A673 (cell line): Measurements from ENCODE around the gene ETV3. TPM values are rescaled to one million over a fixed set of nuclear protein-coding genes. Genes with fewer than 3 reads are reported as not detected.
A peak's percentile ranks its signal among the peaks of the same experiment; 100 is the strongest.

Experiments used
- BruUV-seq: library from RNA; stranded (reverse); fragments of 400-500 nt; replicated peaks from 2 replicates; lab custom pipeline; 2021; lab: Mats Ljungman, UMichigan
- CTCF ChIA-PET: fragments of 300-600 bp; sonication (Branson Sonifier 250); formaldehyde crosslinking; loops from one replicate; lab custom pipeline; 2022; ENCODE audit warnings: antibody characterized with exemption; lab: Charles Lee
- POLR2A ChIA-PET: fragments of 300-600 bp; sonication (Branson Sonifier 250); formaldehyde crosslinking; loops from one replicate; lab custom pipeline; 2022; ENCODE audit warnings: antibody characterized with exemption; ENCODE audit not compliant: low non-redundant PET; lab: Charles Lee
- DNase-seq: peaks from one replicate; pipeline ENCODE4 v3.0.0-alpha.2; 2015; ENCODE audit warnings: low spot score
- H3K27ac ChIP-seq: fragments of 200-600 bp; sonication (generic); 2 replicates; pipeline ENCODE4 v1.5.1; 2016; ENCODE audit warnings: mixed run types, low read depth, mild to moderate bottlenecking, mixed read lengths, antibody characterized with exemption, low read length; ENCODE audit not compliant: poor library complexity, severe bottlenecking
- H3K27me3 ChIP-seq: fragments of 200-600 bp; sonication (generic); replicated peaks from 2 replicates; pipeline ENCODE4 v1.6.1; 2017; ENCODE audit warnings: mixed run types, low read depth, mild to moderate bottlenecking, mixed read lengths, antibody characterized with exemption, low read length; ENCODE audit not compliant: insufficient read depth, poor library complexity
- H3K36me3 ChIP-seq: fragments of 200-600 bp; sonication (generic); 2 replicates; pipeline ENCODE4 v1.6.1; 2016; ENCODE audit warnings: mixed run types, mild to moderate bottlenecking, mixed read lengths, antibody characterized with exemption, low read length; ENCODE audit not compliant: insufficient read depth, poor library complexity, severe bottlenecking
- H3K4me1 ChIP-seq: fragments of 200-600 bp; sonication (generic); 2 replicates; pipeline ENCODE4 v1.6.1; 2017; ENCODE audit warnings: mixed run types, mild to moderate bottlenecking, mixed read lengths, antibody characterized with exemption, low read length; ENCODE audit not compliant: insufficient read depth, poor library complexity, severe bottlenecking
- H3K4me3 ChIP-seq: fragments of 200-600 bp; sonication (generic); 2 replicates; pipeline ENCODE4 v1.5.1; 2016; ENCODE audit warnings: low read depth, mixed run types, mild to moderate bottlenecking, mixed read lengths, low read length; ENCODE audit not compliant: poor library complexity, severe bottlenecking
- H3K9me3 ChIP-seq: fragments of 200-600 bp; sonication (generic); 2 replicates; pipeline ENCODE4 v1.6.1; 2016; ENCODE audit warnings: mixed run types, low read depth, mild to moderate bottlenecking, mixed read lengths, antibody characterized with exemption, low read length; ENCODE audit not compliant: poor library complexity, severe bottlenecking
- EZH2 ChIP-seq: fragments of 200-600 bp; sonication (generic); IDR thresholded peaks from 2 replicates; pipeline ENCODE4 v1.6.1; 2017; ENCODE audit warnings: borderline replicate concordance, low read depth, mild to moderate bottlenecking, mixed read lengths, antibody characterized with exemption, low read length; ENCODE audit not compliant: poor library complexity, severe bottlenecking
- intact Hi-C: fragments of 100-400 bp; cut with micrococcal nuclease; formaldehyde crosslinking; loops from one replicate; pipeline ENCODE4 v1.10.0; 2022; ENCODE audit not compliant: unreplicated experiment
- total RNA-seq: library from RNA; stranded (reverse); gene quantifications from 2 replicates; pipeline ENCODE4 v1.2.3, GENCODE V29; 2021
- TF ChIP-seq, protein P1 (sequence below): fragments of 300-800, 200-600 bp; sonication (generic); conservative IDR thresholded peaks from 2 replicates; pipeline ENCODE4 v1.5.1; 2017; ENCODE audit warnings: low read depth, mild to moderate bottlenecking, antibody characterized with exemption, low read length, moderate library complexity, mixed read lengths

Gene ETV3
- total RNA-seq, 1 experiment from 2014 or later: 46.1 TPM

- BruUV-seq: no TSS peak
- TF ChIP-seq, protein P1, sequence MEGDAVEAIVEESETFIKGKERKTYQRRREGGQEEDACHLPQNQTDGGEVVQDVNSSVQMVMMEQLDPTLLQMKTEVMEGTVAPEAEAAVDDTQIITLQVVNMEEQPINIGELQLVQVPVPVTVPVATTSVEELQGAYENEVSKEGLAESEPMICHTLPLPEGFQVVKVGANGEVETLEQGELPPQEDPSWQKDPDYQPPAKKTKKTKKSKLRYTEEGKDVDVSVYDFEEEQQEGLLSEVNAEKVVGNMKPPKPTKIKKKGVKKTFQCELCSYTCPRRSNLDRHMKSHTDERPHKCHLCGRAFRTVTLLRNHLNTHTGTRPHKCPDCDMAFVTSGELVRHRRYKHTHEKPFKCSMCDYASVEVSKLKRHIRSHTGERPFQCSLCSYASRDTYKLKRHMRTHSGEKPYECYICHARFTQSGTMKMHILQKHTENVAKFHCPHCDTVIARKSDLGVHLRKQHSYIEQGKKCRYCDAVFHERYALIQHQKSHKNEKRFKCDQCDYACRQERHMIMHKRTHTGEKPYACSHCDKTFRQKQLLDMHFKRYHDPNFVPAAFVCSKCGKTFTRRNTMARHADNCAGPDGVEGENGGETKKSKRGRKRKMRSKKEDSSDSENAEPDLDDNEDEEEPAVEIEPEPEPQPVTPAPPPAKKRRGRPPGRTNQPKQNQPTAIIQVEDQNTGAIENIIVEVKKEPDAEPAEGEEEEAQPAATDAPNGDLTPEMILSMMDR: no peak
- no peak for TF ChIP-seq EZH2
- Histone ChIP-seq H3K4me1 (peaks cover 30% of the 10 kb centered on the region), H3K27me3 (no peaks in the 10 kb centered on the region), H3K9me3 (no peaks in the 10 kb centered on the region), H3K36me3 (no peaks in the 10 kb centered on the region), H3K4me3 (no peak overlapping the region), H3K27ac (no peak overlapping the region)
- DNase-seq: peak; percentile 89
- POLR2A ChIA-PET: interaction anchor here (0.5 to 0.6 kb wide), 2 partner anchors 234 to 492 kb away, joined by 3 to 6 read pairs; no protein-coding TSS in a partner anchor
- intact Hi-C loops: loop anchor here (2.0 kb wide), 1 partner anchor 401 kb away; no protein-coding TSS in a partner anchor
- CTCF ChIA-PET: interaction anchor here (2.5 to 2.6 kb wide), 2 partner anchors 61 to 64 kb away, joined by 5 to 98 read pairs; no protein-coding TSS in a partner anchor
Observed at GRCh38 chr1:157091668-157092273, 46.4 kb downstream of the ETV3 start.

- ChIA-PET POLR2A (interaction anchor here (0.6 kb wide), 1 partner anchor 235 kb away, joined by 3 read pairs; no protein-coding TSS in a partner anchor), CTCF (interaction anchor here (0.6 to 2.6 kb wide), 5 partner anchors 15 to 443 kb away, joined by 3 to 98 read pairs (median 5); partner anchors contain the start of gene ETV3)
- intact Hi-C loops: loop anchor here (2.0 kb wide), 1 partner anchor 402 kb away; no protein-coding TSS in a partner anchor
- TF ChIP-seq, protein P1: no peak
- TF ChIP-seq EZH2: no peak
- Histone ChIP-seq H3K27ac (no peak overlapping the region), H3K4me1 (peaks cover 30% of the 10 kb centered on the region), H3K27me3 (no peaks in the 10 kb centered on the region), H3K9me3 (no peaks in the 10 kb centered on the region), H3K36me3 (no peaks in the 10 kb centered on the region), H3K4me3 (no peak overlapping the region)
- no TSS peak for BruUV-seq
- DNase-seq: no peak
Observed at GRCh38 chr1:157091186-157091585, 47.0 kb downstream of the ETV3 start.

DNA sequence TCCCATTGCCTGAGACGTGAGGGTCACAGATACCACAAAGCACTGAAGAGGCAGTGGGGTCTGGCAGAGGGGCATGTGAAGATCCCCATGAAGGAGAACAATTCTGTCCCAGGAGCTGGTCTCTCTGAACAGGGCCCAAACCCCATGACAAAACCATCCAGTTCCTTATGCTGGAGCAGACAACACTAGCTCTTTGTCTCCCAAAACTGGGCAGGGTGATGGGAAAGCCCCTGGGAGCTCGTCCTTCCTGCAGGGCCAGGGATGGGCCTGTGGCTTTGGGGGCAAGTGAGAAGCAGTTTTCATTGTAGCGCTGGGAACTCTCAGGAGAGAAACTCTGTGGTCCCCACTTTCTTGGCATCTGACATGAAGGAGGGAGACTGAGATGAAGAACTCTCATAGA is 47.4 kb downstream of the ETV3 start:
- POLR2A ChIA-PET: no interaction called here
- Histone ChIP-seq H3K9me3 (no peaks in the 10 kb centered on the region), H3K36me3 (no peaks in the 10 kb centered on the region), H3K4me3 (no peak overlapping the region), H3K4me1 (peaks cover 30% of the 10 kb centered on the region), H3K27me3 (no peaks in the 10 kb centered on the region), H3K27ac (peak overlapping the region; percentile 61)
- intact Hi-C loops: loop anchor here (1.0 to 2.0 kb wide), 2 partner anchors 66 to 402 kb away; no protein-coding TSS in a partner anchor
- no peak for DNase-seq
- TF ChIP-seq, protein P1: no peak
- no peak for TF ChIP-seq EZH2
- BruUV-seq: no TSS peak
- CTCF ChIA-PET: interaction anchor here (0.6 to 2.6 kb wide), 10 partner anchors 9 to 443 kb away, joined by 3 to 98 read pairs (median 5); partner anchors contain the start of gene ETV3
